Mucosa of gallbladder (tissue), 1 donor: Measurements from ENCODE around the gene LTA4H. TPM values are rescaled to one million over a fixed set of nuclear protein-coding genes. Genes with fewer than 3 reads are reported as not detected.
A peak's percentile ranks its signal among the peaks of the same experiment; 100 is the strongest.
"Not testable (repeated sequence)": the region's sequence is repeated elsewhere in the genome, so short reads cannot be mapped to it uniquely, and the experiment has no call there.

ENCODE experiments used
- DNase-seq: peaks from one replicate; pipeline ENCODE4 v3.0.0-alpha.2; 2020; ENCODE audit warnings: low spot score
- total RNA-seq: library from RNA; stranded (reverse); gene quantifications from one replicate; pipeline ENCODE4 v1.2.1, GENCODE V29; 2021
- donor health status: DM: no; HTN: no; CAD: no.

LTA4H gene
- total RNA-seq = 62.1 TPM

DNA sequence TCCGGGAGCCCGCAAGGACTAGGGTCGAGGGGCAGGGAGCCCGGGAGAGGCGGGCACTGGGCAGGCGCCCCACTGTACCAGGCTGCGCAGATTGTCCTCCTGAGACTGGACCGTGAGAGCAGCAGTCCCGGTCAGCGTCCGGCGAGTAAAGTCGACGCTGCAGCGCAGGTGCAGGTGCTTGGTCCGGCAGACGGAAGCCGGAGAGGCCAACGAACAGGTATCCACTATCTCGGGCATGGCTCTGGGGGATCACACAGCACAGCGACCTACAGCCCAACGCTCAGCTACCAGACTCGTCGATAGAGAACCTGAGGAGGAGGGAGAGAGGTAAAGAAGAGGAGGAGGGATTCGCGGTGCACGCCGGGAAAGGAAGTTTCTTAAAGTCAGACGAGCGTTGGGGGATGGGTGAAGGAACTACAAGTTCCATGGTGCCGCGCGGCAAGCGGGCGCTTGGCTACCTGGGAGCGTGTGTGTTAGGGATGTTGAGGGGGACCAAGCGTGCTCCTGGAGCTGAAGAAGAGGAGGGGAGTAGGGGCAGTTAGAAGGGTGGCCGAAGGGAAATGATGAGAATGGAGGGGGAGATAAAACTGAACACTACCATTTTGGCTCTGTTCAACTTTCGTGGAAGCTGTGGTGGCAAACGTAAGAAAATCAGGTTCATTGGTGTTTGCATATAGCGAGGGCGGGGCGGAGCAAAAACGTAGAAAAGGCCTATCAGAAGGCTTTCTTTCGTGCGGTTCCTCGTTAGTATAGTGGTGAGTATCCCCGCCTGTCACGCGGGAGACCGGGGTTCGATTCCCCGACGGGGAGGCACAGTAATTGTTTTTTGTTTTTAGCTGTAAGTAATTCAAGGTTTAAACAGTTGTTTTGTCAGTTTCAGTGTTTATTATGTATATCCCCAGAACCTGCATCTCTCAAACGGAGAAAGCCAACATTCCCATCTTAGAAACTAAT, at the start of gene LTA4H:
Gene LTA4H (minus strand): TSS at position 305 of the 954 bp plus-strand sequence. CDS start 68 bp downstream, at position 237.
- DNase-seq = peak; percentile 99

DNA sequence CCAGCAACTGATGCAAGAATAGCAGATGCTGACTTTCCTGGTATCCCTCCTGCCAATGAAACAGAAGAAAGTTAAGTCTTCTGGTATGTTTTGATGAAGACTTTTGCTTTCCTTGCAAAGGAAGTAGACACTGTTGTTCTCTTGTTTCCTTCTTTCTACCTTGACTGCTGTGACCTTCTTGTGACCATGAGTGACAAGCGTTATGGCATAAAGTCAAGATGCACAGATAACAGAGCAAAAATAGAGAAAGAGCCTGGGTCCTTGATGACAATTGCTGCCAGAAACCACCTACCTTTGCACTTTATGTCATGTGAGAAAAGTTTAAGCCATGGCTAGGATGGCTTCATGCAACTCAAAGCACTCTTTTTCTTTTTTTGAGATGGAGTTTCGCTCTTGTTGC, 49.2 kb upstream of the LTA4H start:
- no peak for DNase-seq

DNA sequence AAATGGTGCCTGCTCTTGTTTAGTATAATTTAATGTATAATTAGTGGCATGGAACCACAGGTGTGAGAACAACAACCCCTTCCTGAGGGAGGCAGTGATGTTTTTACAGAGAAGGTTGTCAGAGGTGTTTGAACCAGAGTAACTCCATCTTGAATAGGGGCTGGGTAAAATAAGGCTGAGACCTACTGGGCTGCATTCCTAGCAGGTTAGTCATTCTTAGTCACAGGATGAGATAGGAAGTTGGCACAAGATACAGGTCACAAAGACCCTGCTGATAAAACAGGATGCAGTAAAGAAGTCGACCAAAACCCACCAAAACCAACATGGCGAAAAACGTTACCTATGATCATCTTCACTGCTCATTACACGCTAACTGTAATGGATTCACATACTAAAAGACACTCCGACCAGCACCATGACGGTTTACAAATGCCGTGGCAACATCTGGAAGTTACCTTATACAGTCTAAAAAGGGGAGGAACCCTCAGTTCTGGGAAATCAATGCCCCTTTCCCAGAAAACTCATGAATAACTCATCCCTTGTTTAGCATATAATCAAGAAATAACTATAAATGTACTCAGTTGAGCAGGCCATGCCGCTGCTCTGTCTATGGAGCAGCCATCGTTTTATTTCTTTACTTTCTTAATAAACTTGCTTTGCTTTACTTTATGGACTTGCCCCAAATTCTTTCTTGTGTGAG, 47.8 kb upstream of the LTA4H start:
- DNase-seq = no peak

DNA sequence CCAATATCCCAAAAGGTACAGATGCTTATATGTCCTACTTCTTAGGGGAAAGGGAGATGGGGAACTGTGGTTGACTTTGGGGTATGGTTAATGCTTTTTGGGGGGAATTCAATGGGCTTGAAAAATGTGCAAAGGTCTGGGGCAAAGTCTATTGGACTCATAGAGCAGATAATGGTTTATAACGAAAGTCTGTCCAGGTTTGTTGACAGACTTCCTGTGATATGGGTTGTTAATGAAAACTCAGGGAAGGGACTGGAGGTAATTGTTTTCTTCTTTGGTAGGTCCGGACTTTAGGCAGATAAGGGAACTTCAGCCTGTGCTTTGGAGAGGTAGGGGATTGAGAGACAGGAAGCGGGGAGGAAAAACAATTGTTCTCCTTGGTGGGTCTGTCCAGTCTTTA, 46.2 kb upstream of the LTA4H start:
- no peak for DNase-seq

DNA sequence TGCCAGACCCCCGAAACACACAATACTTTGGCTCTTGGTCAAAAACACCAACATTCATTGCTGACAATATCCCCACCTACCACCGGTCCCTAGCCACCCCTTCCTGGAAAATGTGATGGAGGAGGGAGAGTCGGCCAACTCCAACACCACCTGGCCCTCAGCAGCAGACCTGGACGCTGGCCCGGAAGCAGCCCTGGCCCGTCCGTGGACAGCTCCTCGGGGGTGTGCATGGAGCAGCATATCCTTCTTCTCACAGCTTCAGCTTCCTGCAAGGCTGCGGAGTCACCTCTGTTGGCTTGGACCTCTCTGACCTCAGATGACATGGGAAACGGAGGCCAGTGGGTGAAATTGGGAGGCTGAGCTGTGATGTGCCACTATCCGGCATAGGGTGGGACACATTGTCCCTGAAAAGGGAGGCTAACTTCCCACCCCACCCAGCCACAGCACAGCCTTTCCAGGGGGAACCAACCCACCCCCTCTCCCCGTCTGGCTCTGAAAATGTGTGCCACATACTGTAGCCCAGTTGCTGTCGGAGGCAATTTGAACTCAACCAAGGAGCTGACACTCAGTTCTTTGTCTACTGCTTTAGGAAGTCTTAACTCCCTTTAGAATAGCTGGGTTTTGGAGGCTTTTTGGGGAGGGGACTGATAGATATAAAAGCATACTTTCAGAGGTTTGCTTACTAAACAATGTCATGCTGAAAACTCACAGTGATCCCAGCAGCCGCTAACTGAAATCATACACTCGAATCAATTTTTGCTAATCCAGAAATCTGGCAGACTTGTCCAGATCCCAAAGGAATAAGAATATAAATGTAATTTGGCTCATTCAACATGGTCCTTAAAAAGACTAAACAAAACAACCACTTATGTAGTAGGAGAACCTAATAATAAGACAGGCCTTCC, 43.1 kb upstream of the LTA4H start:
- peak; percentile 29 for DNase-seq

DNA sequence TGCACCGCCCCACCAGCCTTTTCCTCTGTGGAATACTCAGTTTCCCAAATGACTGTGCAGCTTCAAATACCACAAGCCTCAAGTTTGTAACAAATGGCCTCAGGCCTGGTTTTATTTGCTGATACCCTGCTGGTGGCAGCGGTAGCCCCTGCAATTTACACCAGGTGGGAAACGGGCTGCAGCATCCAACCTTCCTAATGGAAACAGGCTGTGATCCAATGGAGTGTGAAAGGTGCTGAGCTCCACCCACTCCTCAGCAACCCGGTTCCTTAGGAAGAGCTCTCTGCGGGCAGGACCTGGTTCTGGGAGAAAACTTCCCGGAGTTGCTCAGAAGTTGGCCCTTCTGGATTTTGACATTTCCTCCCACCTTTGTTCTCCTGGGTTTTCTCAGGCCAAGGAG, 41.7 kb upstream of the LTA4H start:
- no peak for DNase-seq

DNA sequence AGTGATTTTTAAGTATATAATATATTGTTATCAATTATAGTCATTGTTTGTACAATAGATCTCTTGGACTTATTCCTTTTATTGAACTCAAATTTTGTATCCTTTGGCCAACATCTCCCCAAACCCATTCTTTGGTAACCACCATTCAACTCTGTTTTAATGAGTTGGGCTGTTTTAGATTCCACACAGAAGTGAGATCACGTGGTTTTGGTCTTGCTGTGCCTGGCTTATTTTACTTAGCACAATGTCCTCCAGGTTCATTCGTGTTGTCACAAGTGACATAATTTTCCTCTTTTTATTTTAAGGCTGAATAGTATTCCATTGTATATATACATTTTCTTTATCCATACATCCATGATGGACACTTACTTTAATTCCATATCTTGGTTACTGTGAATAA, 40.2 kb upstream of the LTA4H start:
- DNase-seq = no peak

DNA sequence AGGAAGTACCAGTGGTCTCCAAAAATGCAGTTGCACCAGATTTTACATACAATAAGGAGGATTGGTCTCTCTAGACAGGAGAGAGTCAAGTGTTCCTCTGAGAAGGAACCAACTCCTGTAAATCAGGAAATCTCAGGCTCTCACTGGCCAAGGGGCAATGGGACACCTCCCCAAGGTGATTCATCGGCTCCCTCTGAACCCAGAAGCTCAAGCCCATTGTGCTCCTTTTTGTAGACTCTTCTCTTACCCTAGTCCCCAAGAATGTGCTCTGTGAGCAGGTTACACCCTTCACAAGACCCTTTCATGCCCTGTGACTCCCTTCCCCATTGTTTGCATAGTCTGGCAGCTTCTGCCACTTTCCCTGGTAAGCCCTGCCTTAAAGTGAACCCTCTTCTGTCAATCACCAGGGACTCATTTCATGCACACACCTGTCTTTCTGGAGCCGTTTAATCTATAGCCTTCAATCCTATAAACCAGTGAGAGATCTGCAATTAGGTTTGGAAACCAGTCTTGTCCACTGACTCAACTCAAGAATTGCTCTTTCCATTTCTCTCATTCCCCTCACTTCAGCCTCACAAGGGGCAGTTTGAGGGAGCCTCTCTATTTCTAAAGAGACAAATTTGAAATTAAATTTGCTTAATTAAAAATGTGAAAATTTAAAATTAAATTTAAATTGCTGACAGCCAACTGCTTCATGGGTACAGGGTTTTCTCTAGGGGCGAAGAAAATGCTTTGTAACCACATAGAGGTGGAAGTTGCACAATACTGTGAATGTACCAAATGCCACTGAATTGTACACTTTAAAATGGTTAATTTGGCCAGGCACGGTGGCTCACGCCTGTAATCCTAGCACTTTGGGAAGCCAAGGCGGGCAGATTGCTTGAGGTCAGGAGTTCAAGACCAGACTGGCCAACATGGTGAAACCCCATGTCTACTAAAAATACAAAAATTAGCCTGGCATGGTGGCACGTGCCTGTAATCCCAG, 38.3 kb upstream of the LTA4H start:
- no peak for DNase-seq

DNA sequence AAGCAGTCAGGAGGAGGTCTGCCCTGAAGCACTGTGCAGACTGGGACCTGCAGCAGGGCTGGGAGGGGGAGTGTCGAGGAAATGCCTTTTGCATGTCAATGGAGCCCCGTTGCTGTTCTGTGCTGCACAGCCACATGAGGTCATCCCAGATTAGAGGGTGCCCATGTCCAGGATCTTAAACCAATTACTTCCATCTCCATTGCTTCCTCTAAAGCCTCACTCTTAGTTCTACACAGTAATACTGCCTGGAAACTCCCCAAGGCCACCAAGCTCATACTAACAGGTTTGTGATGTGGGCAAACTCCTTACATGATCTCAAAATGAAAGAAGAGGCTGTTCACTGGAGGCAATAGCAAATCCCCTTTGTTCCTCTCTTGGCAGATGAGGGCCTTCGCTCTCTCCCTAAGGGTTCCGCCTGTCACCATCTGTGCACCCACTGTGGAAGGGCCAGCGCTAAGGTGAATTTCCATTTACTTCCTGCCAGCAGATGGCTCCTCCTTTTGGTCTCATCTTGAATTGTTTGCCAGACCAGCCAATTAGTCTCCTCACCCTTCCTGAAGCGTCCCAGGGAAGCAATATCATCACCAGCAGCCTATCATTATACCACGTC, 35.4 kb upstream of the LTA4H start:
- DNase-seq = no peak

DNA sequence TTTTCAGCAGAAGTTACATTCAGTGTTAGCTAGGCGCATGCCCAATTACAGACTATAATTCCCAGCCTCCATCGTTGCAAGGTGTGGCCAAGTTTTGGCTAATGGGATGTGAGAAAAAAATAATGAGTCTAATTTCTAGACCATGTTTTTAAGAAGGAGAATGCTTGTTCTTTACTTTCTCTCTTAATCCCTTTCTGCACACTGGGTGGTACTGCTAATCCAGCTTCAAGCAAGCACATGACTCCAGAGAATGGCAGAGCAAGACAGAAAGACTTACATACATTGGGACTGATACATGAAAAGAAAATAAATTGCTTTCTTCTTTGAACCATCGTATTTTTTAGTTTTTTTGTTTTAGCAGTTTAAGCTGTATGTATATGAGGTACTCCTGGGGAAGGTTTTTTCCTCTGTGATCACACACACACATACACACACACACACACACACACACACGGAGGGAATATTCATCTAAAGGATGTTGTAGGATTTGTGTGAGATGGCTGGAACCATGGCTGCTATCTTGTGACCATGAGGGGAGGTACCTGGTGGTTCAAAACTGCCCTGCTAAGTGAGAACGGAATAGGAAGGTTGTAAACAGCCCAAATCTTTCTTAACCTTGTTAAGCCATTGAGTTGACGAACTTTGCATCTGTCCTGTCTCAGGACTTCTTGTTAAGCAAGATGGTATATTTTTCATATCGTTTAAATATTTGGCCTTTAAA, 34.3 kb upstream of the LTA4H start:
- DNase-seq = no peak

DNA sequence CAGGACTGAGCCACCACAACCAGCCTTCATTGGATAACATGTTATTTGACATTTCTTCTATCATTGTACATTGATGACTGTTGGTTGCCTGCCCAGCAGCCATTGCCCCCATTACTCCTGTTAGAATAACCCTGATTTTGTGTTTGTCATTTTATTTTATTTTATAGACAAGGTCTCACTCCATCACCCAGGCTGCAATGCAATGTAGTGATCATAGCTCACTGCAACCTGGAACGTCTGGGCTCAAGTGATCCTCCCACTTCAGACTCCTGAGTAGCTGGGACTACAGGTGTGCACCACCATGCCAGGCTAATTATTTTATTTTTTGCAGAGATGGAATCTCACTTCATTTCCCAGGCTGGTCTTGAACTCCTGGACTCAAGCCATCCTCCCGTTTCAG, 33.2 kb upstream of the LTA4H start:
- DNase-seq = no peak

DNA sequence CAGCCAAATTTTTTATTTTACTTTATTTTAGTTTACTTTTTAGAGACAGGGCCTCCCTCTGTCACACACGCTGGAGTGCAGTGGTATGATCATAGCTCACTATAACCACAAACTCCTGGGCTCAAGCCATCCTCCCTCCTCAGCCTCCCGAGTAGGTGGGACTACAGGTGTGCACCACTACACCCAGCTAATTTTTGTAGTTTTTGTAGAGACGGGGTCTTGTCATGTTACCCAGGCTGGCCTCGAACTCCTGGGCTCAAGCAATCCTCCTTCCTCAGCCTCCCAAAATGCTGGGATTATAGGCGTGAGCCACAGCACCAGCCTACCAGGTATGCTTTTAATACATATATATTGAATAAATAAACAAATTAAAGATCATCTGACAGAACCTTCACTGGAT, 32.7 kb upstream of the LTA4H start:
- DNase-seq = no peak

DNA sequence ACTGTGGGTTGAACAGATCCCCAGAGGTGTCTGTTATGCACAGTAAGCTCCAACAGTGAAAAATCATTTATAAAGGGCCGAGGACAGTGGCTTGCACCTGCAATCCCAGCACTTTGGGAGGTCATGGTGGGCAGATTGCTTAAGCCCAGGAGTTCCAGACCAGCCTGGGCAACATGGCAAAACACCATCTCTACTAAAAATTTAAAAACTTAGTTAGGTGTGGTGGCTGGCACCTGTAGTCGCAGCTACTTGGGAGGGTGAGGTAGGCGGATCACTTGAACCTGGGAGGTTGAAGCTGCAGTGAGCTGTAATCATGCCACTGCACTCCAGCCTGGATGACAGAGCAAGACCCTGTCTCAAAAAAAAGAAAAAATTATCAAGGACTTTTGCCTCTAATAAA, 30.4 kb upstream of the LTA4H start:
- DNase-seq = not testable (repeated sequence)

DNA sequence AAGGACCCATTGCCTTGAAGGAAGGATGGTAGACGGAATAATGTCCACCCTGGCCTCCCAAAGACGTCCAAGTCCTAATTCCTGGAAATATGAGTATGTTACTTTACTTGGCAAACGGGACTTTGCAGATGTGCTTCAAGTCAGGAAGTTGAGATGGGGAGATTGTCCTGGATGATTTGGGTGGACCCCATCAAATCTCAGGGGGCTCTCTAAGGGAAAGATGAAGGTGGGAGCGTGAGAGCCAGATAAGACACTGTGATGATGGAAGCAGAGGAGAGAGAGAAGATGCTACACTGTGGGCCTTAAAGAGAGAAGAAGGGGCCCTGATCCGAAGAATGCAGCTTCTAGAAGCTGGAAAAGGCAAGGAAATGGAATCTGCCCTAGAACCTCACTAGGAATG, 29.6 kb upstream of the LTA4H start:
- no peak for DNase-seq

DNA sequence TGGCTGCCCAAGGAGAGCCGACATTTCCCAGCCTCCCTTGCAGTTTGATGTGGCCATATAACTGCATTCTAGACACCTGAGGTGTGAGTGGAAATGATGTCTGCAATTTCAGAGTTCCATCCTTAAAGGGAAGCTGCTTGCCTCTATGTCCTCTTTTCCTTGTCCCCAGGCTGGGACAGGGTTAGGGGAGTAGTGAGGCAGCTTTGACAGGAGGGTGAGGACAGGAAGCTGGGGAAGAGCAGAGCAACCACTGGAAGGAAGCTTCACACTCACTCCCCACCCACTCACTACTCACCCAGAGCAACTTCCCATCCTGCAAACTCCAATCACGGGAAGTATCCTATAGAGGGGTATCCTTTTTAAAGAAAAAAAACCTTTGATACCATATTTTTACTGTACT, 28.9 kb upstream of the LTA4H start:
- DNase-seq = no peak

DNA sequence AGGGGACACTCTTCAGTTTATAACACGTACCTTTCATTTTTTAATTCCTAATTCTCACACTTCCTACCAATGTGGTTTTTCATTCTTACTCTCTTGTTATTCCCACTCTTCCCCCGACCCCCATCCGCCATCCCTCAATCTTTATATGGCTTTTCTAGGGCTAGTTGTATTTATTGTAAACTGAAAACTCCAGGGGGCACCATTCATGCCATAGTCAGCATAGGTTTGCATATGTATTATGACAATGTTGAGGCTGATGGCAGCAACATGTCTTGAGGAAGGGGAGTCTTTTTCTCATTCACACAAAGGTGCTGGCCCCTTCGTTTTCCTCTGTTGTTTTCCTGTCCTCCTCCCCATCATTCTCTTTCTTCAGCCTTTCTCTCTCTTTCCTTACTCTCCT, 27.7 kb upstream of the LTA4H start:
- DNase-seq = no peak

DNA sequence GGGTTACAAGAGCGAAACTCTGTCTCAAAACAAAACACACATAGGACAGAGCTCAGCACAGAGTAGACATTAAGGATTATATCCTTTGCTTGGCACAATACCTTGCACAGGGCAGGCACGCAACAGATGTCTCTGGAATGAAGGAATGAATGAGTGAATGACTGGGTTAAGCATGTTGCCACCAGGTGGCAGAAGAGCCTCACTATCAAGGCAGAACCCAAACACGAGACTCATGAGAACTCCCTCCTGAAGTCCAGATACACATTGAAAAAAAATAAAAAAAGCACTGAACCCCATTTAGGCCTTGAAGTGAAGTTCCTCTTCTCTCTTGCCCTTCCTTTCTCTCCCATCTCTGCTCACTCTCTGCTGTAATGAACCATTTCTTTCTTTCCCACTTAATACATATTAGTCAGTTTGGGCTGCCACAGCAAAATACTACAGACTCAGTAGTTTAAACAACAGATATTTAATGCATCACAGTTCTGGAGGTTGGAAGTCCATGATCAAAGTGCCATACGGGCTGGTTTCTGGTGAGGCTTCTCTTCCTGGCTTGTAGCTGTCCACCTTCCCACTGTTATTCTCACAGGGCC, 26.6 kb upstream of the LTA4H start:
- DNase-seq = peak; percentile 83

DNA sequence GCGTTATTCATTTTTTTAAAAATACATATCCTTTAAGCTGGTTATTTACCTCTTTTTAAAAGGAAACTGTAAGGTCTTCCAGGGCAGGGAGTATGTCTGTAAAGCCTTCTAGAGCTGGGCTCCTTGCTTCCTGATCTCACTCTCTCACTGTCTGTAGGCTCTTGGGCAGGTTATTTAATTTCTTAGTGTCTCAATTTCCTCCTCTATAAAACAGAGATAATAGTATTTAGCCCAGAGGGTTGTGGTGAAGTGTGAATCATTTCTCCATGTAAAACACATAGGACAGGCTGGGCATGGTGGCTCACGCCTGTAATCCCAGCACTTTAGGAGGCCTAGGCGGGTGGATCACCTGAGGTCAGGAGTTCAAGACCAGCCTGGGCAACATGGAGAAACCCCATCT, 25.9 kb upstream of the LTA4H start:
- no peak for DNase-seq

DNA sequence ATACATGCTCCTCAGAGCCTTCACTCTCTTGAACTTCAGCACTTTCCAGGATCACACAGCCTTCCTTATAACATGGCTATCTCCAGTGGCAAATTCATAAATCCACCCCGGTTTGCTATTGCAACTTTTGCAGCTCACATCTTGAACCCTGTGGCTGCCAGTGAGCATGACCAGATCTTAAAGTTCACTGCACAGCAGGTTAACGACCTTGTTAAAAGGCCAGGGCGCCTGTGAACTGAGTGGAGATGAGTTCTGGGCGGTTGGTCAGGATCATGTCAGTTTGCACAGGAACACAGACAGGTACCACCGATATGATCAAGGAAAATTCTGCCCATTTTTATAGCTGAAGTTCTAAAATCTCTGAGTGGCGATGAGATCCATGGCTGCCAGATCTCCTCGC, 24.7 kb upstream of the LTA4H start:
- DNase-seq = no peak
